ENCODE results near the gene SRA1. TPM values are rescaled to one million over a fixed set of nuclear protein-coding genes. Genes with fewer than 3 reads are reported as not detected.
"Not testable (repeated sequence)": the region's sequence is repeated elsewhere in the genome, so short reads cannot be mapped to it uniquely, and the experiment has no call there.

Gene SRA1
- total and polyA plus RNA-seq, 5 donors: 25.9 to 32.7 (median 29.0) TPM

DNA sequence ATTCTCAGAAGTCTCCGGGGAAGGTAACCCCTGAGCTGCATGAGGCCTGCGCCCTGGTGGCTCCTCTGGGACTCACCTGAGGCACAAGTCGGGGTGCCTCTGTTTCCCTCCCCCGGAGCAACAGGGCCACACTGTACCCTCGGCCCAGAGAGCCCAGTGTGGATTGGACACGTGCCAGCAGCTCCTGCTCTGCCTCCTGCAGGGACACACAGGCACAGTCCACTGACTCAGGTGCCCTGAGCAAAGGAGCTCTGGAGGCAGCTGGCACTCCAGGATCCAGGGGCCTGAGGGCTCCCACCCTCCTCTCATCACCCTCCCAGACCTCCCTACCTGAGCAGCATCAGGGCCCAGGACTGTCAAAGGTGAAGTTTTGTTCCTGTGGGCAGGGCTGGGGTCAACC is 36.9 kb upstream of the SRA1 start:
- WGBS: 68% methylated on average over 6 of the region's 6 CpGs
- no peak overlapping the region for H3K4me3 ChIP-seq (ENCODE audit: low read length)
- H3K27me3 ChIP-seq (ENCODE audit: control insufficient read depth, insufficient read depth): no peaks in the 10 kb centered on the region
- intact Hi-C loops (cut with DNase I): no loop called here
- ATAC-seq: no peak
- DNase-seq: peak in 1 of 3 donors; percentile 48
- no peaks in the 10 kb centered on the region for H3K9me3 ChIP-seq (ENCODE audit: control insufficient read depth, low read length)
- H3K27ac ChIP-seq (ENCODE audit: low read length): no peak overlapping the region
- no peaks in the 10 kb centered on the region for H3K4me1 ChIP-seq (ENCODE audit: control insufficient read depth, insufficient read depth, low read length)

GRCh38 chr5:140593070-140593469 is 35.8 kb upstream of the SRA1 start:
- H3K4me1 ChIP-seq (ENCODE audit: control insufficient read depth, insufficient read depth, low read length); intact Hi-C loops (cut with DNase I); H3K27ac ChIP-seq (ENCODE audit: low read length); DNase-seq; ATAC-seq; H3K4me3 ChIP-seq (ENCODE audit: low read length); H3K9me3 ChIP-seq (ENCODE audit: control insufficient read depth, low read length); H3K27me3 ChIP-seq (ENCODE audit: control insufficient read depth, insufficient read depth): not testable (repeated sequence)
- WGBS: 56% methylated on average over 11 of the region's 14 CpGs

GRCh38 chr5:140591747-140592372 is 34.6 kb upstream of the SRA1 start:
- no peaks in the 10 kb centered on the region for H3K9me3 ChIP-seq (ENCODE audit: control insufficient read depth, low read length)
- intact Hi-C loops (cut with DNase I): no loop called here
- H3K27me3 ChIP-seq (ENCODE audit: control insufficient read depth, insufficient read depth): no peaks in the 10 kb centered on the region
- no peak overlapping the region for H3K4me3 ChIP-seq (ENCODE audit: low read length)
- 78% methylated on average over 5 of the region's 5 CpGs for WGBS
- H3K4me1 ChIP-seq (ENCODE audit: control insufficient read depth, insufficient read depth, low read length): no peaks in the 10 kb centered on the region
- H3K27ac ChIP-seq (ENCODE audit: low read length): no peak overlapping the region
- ATAC-seq (peak in 1 of 2 donors; percentile 26), DNase-seq (no peak)

DNA sequence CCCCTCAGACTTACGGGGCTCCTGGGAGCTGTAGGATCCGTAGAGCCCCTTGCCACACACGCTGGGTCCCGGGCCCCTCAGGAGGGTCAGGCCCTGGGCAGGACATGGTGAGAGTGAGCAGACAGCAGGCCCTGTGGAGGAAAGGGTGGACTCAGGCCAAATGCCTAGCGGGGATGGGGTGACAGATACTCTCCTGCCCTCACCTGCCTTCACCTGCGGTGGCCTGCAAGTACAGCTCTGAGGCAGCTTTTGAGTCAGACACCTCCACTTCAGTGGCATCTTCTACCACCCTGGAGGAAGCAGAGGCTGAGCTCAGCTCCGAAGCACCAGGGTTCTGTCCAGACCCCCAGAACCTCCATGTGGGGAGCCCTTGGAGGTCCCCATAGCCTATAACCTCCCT is 33.6 kb upstream of the SRA1 start:
- ATAC-seq: no peak
- Histone ChIP-seq H3K9me3 (ENCODE audit: control insufficient read depth, low read length) (no peaks in the 10 kb centered on the region), H3K27me3 (ENCODE audit: control insufficient read depth, insufficient read depth) (no peaks in the 10 kb centered on the region), H3K27ac (ENCODE audit: low read length) (no peak overlapping the region), H3K4me1 (ENCODE audit: control insufficient read depth, insufficient read depth, low read length) (no peaks in the 10 kb centered on the region), H3K4me3 (ENCODE audit: low read length) (no peak overlapping the region)
- 93% methylated on average over 7 of the region's 7 CpGs for WGBS
- DNase-seq: no peak
- intact Hi-C loops (cut with DNase I): no loop called here

GRCh38 chr5:140588311-140589070 is 31.2 kb upstream of the SRA1 start:
- 26% methylated on average over 5 of the region's 5 CpGs for WGBS
- H3K4me3 ChIP-seq (ENCODE audit: low read length): no peak overlapping the region
- no peaks in the 10 kb centered on the region for H3K4me1 ChIP-seq (ENCODE audit: control insufficient read depth, insufficient read depth, low read length)
- ATAC-seq (peak; percentile 47 to 62), DNase-seq (no peak)
- intact Hi-C loops (cut with DNase I): no loop called here
- H3K9me3 ChIP-seq (ENCODE audit: control insufficient read depth, low read length): no peaks in the 10 kb centered on the region
- no peak overlapping the region for H3K27ac ChIP-seq (ENCODE audit: low read length)
- no peaks in the 10 kb centered on the region for H3K27me3 ChIP-seq (ENCODE audit: control insufficient read depth, insufficient read depth)

GRCh38 chr5:140587495-140587894 is 30.2 kb upstream of the SRA1 start:
- no peaks in the 10 kb centered on the region for H3K4me1 ChIP-seq (ENCODE audit: control insufficient read depth, insufficient read depth, low read length)
- DNase-seq: no peak
- H3K27ac ChIP-seq (ENCODE audit: low read length): no peak overlapping the region
- intact Hi-C loops (cut with DNase I): no loop called here
- no peaks in the 10 kb centered on the region for H3K9me3 ChIP-seq (ENCODE audit: control insufficient read depth, low read length)
- no peaks in the 10 kb centered on the region for H3K27me3 ChIP-seq (ENCODE audit: control insufficient read depth, insufficient read depth)
- no peak for ATAC-seq
- WGBS: 94% methylated on average over 1 of the region's 1 CpG
- H3K4me3 ChIP-seq (ENCODE audit: low read length): no peak overlapping the region

- 91% methylated on average over 6 of the region's 6 CpGs for WGBS
- DNase-seq; H3K4me3 ChIP-seq (ENCODE audit: low read length); H3K27ac ChIP-seq (ENCODE audit: low read length); intact Hi-C loops (cut with DNase I); H3K27me3 ChIP-seq (ENCODE audit: control insufficient read depth, insufficient read depth); H3K4me1 ChIP-seq (ENCODE audit: control insufficient read depth, insufficient read depth, low read length); H3K9me3 ChIP-seq (ENCODE audit: control insufficient read depth, low read length); ATAC-seq: not testable (repeated sequence)
Observed at GRCh38 chr5:140579188-140579747, 22.0 kb upstream of the SRA1 start.

GRCh38 chr5:140576776-140577201 is 19.5 kb upstream of the SRA1 start:
- intact Hi-C loops (cut with DNase I): no loop called here
- Histone ChIP-seq H3K27me3 (ENCODE audit: control insufficient read depth, insufficient read depth) (no peaks in the 10 kb centered on the region), H3K9me3 (ENCODE audit: control insufficient read depth, low read length) (no peaks in the 10 kb centered on the region), H3K4me3 (ENCODE audit: low read length) (no peak overlapping the region), H3K4me1 (ENCODE audit: control insufficient read depth, insufficient read depth, low read length) (no peaks in the 10 kb centered on the region), H3K27ac (ENCODE audit: low read length) (no peak overlapping the region)
- DNase-seq (no peak), ATAC-seq (no peak)
- WGBS: 59% methylated on average over 2 of the region's 2 CpGs

DNA sequence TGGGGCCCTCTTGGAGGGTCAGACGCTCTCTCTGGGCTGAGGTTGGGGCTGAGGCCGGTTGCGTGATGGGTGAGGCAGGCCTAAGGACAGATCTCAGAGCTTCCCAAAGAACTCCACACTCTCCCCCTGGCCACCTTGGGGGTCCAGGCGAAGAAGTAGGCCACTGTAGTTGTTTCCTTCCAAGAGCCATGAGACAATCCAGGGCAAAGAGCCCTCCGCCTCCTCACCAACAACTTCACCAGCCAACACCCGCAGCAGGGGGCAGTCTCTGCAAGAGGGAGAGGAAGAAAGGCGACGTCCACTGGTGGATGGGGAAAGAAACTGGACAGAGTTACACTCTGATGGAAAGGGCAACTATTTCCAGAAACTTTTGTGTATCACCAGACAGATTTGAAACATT is 18.0 kb upstream of the SRA1 start:
- DNase-seq: peak; percentile 50 to 83 (median 78)
- Histone ChIP-seq H3K4me3 (ENCODE audit: low read length) (no peak overlapping the region), H3K4me1 (ENCODE audit: control insufficient read depth, insufficient read depth, low read length) (peaks cover 9% of the 10 kb centered on the region), H3K9me3 (ENCODE audit: control insufficient read depth, low read length) (no peaks in the 10 kb centered on the region), H3K27me3 (ENCODE audit: control insufficient read depth, insufficient read depth) (no peaks in the 10 kb centered on the region), H3K27ac (ENCODE audit: low read length) (no peak overlapping the region)
- 75% methylated on average over 8 of the region's 8 CpGs for WGBS
- ATAC-seq: peak; percentile 42 to 51
- intact Hi-C loops (cut with DNase I): no loop called here

DNA sequence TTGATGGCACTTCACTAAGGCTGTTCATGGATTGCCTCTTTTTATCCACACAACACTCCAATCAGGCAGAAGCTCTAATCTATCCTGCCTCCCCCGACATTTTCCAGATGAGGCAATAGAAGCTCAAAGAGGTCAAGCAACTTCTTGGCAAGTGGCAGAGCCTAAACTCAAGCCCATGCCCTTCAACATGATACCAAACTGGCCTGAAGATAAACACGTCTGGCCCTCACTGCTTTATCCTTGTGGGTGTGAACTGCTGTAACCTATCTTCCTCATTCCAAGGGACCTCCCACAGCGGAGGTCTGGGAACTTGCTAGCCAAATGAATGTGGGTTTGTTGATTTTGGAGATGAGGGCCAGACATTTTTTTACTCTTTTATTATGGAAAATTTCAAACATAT is 16.9 kb upstream of the SRA1 start:
- Histone ChIP-seq H3K4me3 (ENCODE audit: low read length) (no peak overlapping the region), H3K9me3 (ENCODE audit: control insufficient read depth, low read length) (no peaks in the 10 kb centered on the region), H3K4me1 (ENCODE audit: control insufficient read depth, insufficient read depth, low read length) (peaks cover 9% of the 10 kb centered on the region), H3K27ac (ENCODE audit: low read length) (no peak overlapping the region), H3K27me3 (ENCODE audit: control insufficient read depth, insufficient read depth) (no peaks in the 10 kb centered on the region)
- ATAC-seq (peak; percentile 71 to 86), DNase-seq (peak in 1 of 3 donors; percentile 58)
- intact Hi-C loops (cut with DNase I): no loop called here
- WGBS: 17% methylated on average over 3 of the region's 3 CpGs

DNA sequence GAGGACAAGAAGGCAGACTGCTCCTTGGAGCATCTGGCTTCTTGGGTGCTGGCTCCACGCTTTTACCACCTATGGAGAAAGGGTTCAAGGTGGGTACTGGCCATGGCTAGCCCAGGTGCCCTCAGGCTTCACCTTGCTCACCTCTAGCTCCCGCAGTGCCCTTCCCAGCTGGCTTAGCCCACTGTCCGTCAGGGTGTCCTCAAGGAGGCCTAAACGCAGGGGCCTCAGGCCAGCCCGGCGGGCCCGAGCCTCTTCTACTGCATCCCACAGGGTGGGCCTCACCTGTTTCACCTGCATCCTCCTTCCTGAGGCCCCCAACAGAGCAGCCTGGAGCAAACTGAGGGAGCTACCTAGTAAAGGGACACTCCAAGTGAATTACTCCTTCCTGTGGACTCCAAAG is 16.4 kb upstream of the SRA1 start:
- H3K27me3 ChIP-seq (ENCODE audit: control insufficient read depth, insufficient read depth): no peaks in the 10 kb centered on the region
- peaks cover 11% of the 10 kb centered on the region for H3K4me1 ChIP-seq (ENCODE audit: control insufficient read depth, insufficient read depth, low read length)
- no peaks in the 10 kb centered on the region for H3K9me3 ChIP-seq (ENCODE audit: control insufficient read depth, low read length)
- no peak overlapping the region for H3K4me3 ChIP-seq (ENCODE audit: low read length)
- ATAC-seq (no peak), DNase-seq (peak in 1 of 3 donors; percentile 53)
- 84% methylated on average over 7 of the region's 7 CpGs for WGBS
- intact Hi-C loops (cut with DNase I): no loop called here
- H3K27ac ChIP-seq (ENCODE audit: low read length): peak overlapping the region; percentile 28
